K562 (cell line): ENCODE data around the gene TXNDC9. TPM values are rescaled to one million over a fixed set of nuclear protein-coding genes. Genes with fewer than 3 reads are reported as not detected.

Source experiments
- HCFC1 ChIP-seq: IDR thresholded peaks from 2 replicates; pipeline ENCODE4 v1.6.1; 2012; ENCODE audit warnings: low read depth, low read length, improper control_type of control experiment
- ILK ChIP-seq: fragments of 450-650 bp; IDR thresholded peaks from 2 replicates; pipeline ENCODE4 v1.6.1; 2016; ENCODE audit warnings: missing genetic modification characterization, low read depth, mild to moderate bottlenecking, missing compliant biosample characterization, moderate library complexity, borderline replicate concordance
- MCM5 ChIP-seq: fragments of 450-650 bp; IDR thresholded peaks from 2 replicates; pipeline ENCODE4 v1.6.1; 2016; ENCODE audit warnings: low read depth
- MGA ChIP-seq: fragments of 450-650 bp; IDR thresholded peaks from 2 replicates; pipeline ENCODE4 v1.6.1; 2016; ENCODE audit warnings: mild to moderate bottlenecking, moderate library complexity
- RHOXF2B ChIP-seq: fragments of 250-450 bp; sonication (Bioruptor Pico); conservative IDR thresholded peaks from 2 replicates; pipeline ENCODE4 v1.5.1; 2021
- TRIM24 ChIP-seq, 2 experiments: fragments of 450-650 bp; IDR thresholded peaks; 2 replicates each; pipeline ENCODE4 v1.6.1; 2016
- ZKSCAN8 ChIP-seq: fragments of 200-800 bp; sonication (Bioruptor generic); IDR thresholded peaks from 2 replicates; pipeline ENCODE4 v1.6.1; 2016; ENCODE audit warnings: missing genetic modification characterization, missing compliant biosample characterization
- polyA plus RNA-seq, 8 experiments: library from polyadenylated mRNA; depleted of rRNA in 4 of 8; stranded (reverse) in 5 of 8; unstranded in 3 of 8; fragments of >200 nt; fragmentation: Nextera tagmentation in 2 of 8; fragmentation: Illumina TruSeq in 1 of 8; extraction: Ambion mirVana in 2 of 8; extraction: Trizol in 1 of 8; gene quantifications; 2 replicates each; pipeline versions ENCODE4 v1.2.1 to v1.2.3, GENCODE V29; 2011 to 2014; ENCODE audit warnings: inconsistent platforms in 1 of 8, missing spikeins in 1 of 8
- total RNA-seq, 7 experiments: library from RNA; depleted of rRNA in 6 of 7; stranded (reverse); fragments of >200 nt in 6 of 7; fragmentation: Illumina TruSeq in 2 of 7; extraction: Trizol in 2 of 7; gene quantifications; 2 replicates each; pipeline versions ENCODE4 v1.2.1 to v1.2.3, GENCODE V29; 2011 to 2021; ENCODE audit warnings: low replicate concordance in 1 of 7
- TF ChIP-seq, protein P1 (sequence below): fragments of 450-650 bp; formaldehyde crosslinking; IDR thresholded peaks from 2 replicates; pipeline ENCODE4 v1.4.0; 2020; ENCODE audit warnings: mild to moderate bottlenecking, moderate library complexity
- TF ChIP-seq, protein P2 (sequence below): fragments of 250-450 bp; sonication (Bioruptor Pico); IDR thresholded peaks from 2 replicates; pipeline ENCODE4 v1.9.0; 2021; ENCODE audit warnings: mild to moderate bottlenecking, inconsistent platforms

TXNDC9 gene
- total and polyA plus RNA-seq, 9 of the 15 experiments (the other 6 are each of a cell fraction or from before 2014, with no cell fraction given): 37.5 to 211 (median 65.5) TPM

- no peak for TF ChIP-seq ILK (tag)
- TF ChIP-seq MGA: peak; percentile 87
- TF ChIP-seq, protein P1, sequence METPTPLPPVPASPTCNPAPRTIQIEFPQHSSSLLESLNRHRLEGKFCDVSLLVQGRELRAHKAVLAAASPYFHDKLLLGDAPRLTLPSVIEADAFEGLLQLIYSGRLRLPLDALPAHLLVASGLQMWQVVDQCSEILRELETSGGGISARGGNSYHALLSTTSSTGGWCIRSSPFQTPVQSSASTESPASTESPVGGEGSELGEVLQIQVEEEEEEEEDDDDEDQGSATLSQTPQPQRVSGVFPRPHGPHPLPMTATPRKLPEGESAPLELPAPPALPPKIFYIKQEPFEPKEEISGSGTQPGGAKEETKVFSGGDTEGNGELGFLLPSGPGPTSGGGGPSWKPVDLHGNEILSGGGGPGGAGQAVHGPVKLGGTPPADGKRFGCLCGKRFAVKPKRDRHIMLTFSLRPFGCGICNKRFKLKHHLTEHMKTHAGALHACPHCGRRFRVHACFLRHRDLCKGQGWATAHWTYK: no peak
- peak; percentile 86 for TF ChIP-seq HCFC1
- TF ChIP-seq, protein P2, sequence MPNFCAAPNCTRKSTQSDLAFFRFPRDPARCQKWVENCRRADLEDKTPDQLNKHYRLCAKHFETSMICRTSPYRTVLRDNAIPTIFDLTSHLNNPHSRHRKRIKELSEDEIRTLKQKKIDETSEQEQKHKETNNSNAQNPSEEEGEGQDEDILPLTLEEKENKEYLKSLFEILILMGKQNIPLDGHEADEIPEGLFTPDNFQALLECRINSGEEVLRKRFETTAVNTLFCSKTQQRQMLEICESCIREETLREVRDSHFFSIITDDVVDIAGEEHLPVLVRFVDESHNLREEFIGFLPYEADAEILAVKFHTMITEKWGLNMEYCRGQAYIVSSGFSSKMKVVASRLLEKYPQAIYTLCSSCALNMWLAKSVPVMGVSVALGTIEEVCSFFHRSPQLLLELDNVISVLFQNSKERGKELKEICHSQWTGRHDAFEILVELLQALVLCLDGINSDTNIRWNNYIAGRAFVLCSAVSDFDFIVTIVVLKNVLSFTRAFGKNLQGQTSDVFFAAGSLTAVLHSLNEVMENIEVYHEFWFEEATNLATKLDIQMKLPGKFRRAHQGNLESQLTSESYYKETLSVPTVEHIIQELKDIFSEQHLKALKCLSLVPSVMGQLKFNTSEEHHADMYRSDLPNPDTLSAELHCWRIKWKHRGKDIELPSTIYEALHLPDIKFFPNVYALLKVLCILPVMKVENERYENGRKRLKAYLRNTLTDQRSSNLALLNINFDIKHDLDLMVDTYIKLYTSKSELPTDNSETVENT (CRISPR knock-in tag): peak; percentile 98
- no peak for TF ChIP-seq ZKSCAN8
- TF ChIP-seq TRIM24 (IDR thresholded peaks at IDR 0.05): no peak
- TF ChIP-seq MCM5: no peak
- no peak for TF ChIP-seq RHOXF2B
These were observed 1.2 kb upstream of the TXNDC9 start, which contains the start of gene EIF5B (continued) for GRCh38 chr2:99337113-99338028.
